ENCODE data around the gene TTC27. TPM values are rescaled to one million over a fixed set of nuclear protein-coding genes. Genes with fewer than 3 reads are reported as not detected.
"Not testable (repeated sequence)": the region's sequence is repeated elsewhere in the genome, so short reads cannot be mapped to it uniquely, and the experiment has no call there.

The TTC27 gene
- total RNA-seq, 1 experiment from 2014 or later = 22.4 TPM

GRCh38 chr2:32864334-32865111, 236.7 kb downstream of the TTC27 start:
- in situ Hi-C loops (cut with HindIII; ENCODE audit: low sequenced_read_pairs) = no loop called here
- DNase-seq (ENCODE audit: low spot score) = no peak

GRCh38 chr2:32865399-32866068, 237.7 kb downstream of the TTC27 start:
- in situ Hi-C loops (cut with HindIII; ENCODE audit: low sequenced_read_pairs) = no loop called here
- no peak for DNase-seq (ENCODE audit: low spot score)

GRCh38 chr2:32866462-32866861, 238.6 kb downstream of the TTC27 start:
- DNase-seq (ENCODE audit: low spot score); in situ Hi-C loops (cut with HindIII; ENCODE audit: low sequenced_read_pairs): not testable (repeated sequence)
